ENCODE data around the gene KANK3. TPM values are rescaled to one million over a fixed set of nuclear protein-coding genes. Genes with fewer than 3 reads are reported as not detected.

Gene KANK3
- total RNA-seq, 1 experiment from 2014 or later: 7.7 TPM

DNA sequence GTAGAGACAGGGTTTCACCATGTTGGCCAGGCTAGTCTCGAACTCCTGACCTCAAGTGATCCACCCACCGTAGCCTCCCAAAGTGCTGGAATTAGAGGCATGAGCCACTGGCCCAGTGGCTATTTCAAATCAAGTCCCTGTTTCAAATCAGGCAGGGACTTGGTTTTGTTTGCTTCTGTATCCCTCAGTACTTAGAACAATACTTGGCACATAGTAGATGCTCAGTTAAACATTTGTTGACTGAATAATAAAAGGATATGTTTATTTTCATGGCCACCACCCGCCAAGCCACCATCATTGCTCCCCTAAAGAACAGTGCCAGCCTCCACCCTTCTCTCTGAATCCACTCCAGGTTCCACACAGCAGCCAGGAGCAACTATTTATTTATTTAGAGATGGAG, 17.6 kb downstream of the KANK3 start:
- H2BK15ac ChIP-seq (ENCODE audit: low read depth, low read length): no peak overlapping the region
- no peak overlapping the region for H2BK120ac ChIP-seq (ENCODE audit: low read depth, low read length, poor library complexity, severe bottlenecking)
- no peak overlapping the region for H3K4ac ChIP-seq (ENCODE audit: low read depth, low read length)
- H3K79me2 ChIP-seq (ENCODE audit: insufficient read depth, low read length): peaks cover 5% of the 10 kb centered on the region; the same call in 1 of the 2 replicates
- no peak overlapping the region for H2BK5ac ChIP-seq (ENCODE audit: insufficient read length, low read length)
- H2AFZ ChIP-seq (ENCODE audit: low read length): no peak overlapping the region
- no peak overlapping the region for H4K5ac ChIP-seq (ENCODE audit: insufficient read length, low read depth, low read length)
- H3K9me3 ChIP-seq (ENCODE audit: control insufficient read depth, low read depth, low read length): no peaks in the 10 kb centered on the region
- no peak overlapping the region for H2BK20ac ChIP-seq (ENCODE audit: low read depth, low read length, poor library complexity, severe bottlenecking)
- no peak overlapping the region for H3K9ac ChIP-seq (ENCODE audit: extremely low read depth, insufficient read length, low read length)
- no peak for DNase-seq
- H4K20me1 ChIP-seq (ENCODE audit: control insufficient read depth, insufficient read depth, insufficient read length): no peaks in the 10 kb centered on the region
- no peaks in the 10 kb centered on the region for H3K79me1 ChIP-seq (ENCODE audit: insufficient read depth, low read depth, low read length, poor library complexity, severe bottlenecking)
- no CpG with 5 or more reads among the region's 3 CpGs for WGBS (ENCODE audit: extremely low coverage, insufficient read length, low lambda C conversion rate)
- Mint-ChIP-seq H3K4me1 (peaks cover 4 to 15% of the 10 kb centered on the region in 2 experiments; a peak in 3 of 4 replicates), H3K9me3 (peaks cover 0 to 3% of the 10 kb centered on the region in 2 experiments; a peak in 3 of 5 replicates), H3K27me3 (ENCODE audit: low read depth) (peaks cover 8% of the 10 kb centered on the region), H3K36me3 (ENCODE audit: insufficient read depth in 1 of 3, low read depth in 3 of 3) (peaks cover 14 to 31% (median 22%) of the 10 kb centered on the region in 3 experiments), H3K4me3 (peak overlapping the region in 1 of 2 experiments; percentile 29; a peak in 1 of 5 replicates), H3K27ac (no peak overlapping the region)
- no peak overlapping the region for H3K18ac ChIP-seq (ENCODE audit: insufficient read length, low read depth, low read length)
- no peak overlapping the region for H3K23ac ChIP-seq (ENCODE audit: insufficient read length, low read depth, low read length)
- no peak overlapping the region for H2AK5ac ChIP-seq (ENCODE audit: insufficient read length, low read length)
- H4K91ac ChIP-seq (ENCODE audit: insufficient read length, low read depth, low read length): no peak overlapping the region
- TF ChIP-seq, protein P1, sequence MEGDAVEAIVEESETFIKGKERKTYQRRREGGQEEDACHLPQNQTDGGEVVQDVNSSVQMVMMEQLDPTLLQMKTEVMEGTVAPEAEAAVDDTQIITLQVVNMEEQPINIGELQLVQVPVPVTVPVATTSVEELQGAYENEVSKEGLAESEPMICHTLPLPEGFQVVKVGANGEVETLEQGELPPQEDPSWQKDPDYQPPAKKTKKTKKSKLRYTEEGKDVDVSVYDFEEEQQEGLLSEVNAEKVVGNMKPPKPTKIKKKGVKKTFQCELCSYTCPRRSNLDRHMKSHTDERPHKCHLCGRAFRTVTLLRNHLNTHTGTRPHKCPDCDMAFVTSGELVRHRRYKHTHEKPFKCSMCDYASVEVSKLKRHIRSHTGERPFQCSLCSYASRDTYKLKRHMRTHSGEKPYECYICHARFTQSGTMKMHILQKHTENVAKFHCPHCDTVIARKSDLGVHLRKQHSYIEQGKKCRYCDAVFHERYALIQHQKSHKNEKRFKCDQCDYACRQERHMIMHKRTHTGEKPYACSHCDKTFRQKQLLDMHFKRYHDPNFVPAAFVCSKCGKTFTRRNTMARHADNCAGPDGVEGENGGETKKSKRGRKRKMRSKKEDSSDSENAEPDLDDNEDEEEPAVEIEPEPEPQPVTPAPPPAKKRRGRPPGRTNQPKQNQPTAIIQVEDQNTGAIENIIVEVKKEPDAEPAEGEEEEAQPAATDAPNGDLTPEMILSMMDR (conservative IDR thresholded peaks at IDR 0.05): no peak
- H2BK12ac ChIP-seq (ENCODE audit: insufficient read length, low read depth, low read length): no peak overlapping the region
- no peak overlapping the region for H4K8ac ChIP-seq (replicated peaks; ENCODE audit: insufficient read length, low read depth, low read length)
- H3K27ac ChIP-seq (ENCODE audit: insufficient read length, low read depth, low read length): no peak overlapping the region
- H3K14ac ChIP-seq (ENCODE audit: insufficient read depth, low read length): no peak overlapping the region
- H3K4me2 ChIP-seq (ENCODE audit: insufficient read depth, insufficient read length, low read length): no peak overlapping the region
- H3T11ph ChIP-seq (ENCODE audit: low read length): no peak overlapping the region
- H3K23me2 ChIP-seq (ENCODE audit: insufficient read length, low read depth, low read length, poor library complexity, severe bottlenecking): peaks cover 4% of the 10 kb centered on the region
- H3K4me1 ChIP-seq (ENCODE audit: insufficient read depth, low read length): no peaks in the 10 kb centered on the region
- no peak overlapping the region for H3K56ac ChIP-seq (ENCODE audit: insufficient read length, low read depth, low read length)
- H3K27me3 ChIP-seq (ENCODE audit: insufficient read depth, low read length): no peaks in the 10 kb centered on the region
